ENCODE data around the gene E2F2.

Gene E2F2

DNA sequence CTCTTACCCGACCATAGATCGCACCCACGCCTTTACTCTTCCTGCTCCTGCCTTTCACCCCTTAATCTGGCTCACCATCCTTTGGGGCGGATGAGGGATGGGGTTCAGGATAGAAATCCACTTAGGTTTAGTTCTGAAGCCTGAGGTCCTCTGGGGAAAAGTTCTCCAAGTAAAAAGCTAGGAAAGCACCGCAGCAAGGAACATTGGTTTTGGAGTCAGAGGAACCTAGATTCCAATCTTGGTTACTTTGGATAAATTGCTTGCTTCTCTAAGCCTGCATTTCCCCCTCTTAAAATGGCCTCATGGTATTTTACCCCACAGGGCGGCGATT, 46.1 kb downstream of the E2F2 start:
- H3K27me3 ChIP-seq (ENCODE audit: control insufficient read depth in 1 of 2, insufficient read depth in 2 of 2, low read length in 2 of 2): no peaks in the 10 kb centered on the region
- no peaks in the 10 kb centered on the region for H3K9me3 ChIP-seq (ENCODE audit: low read length)
- H3K27ac ChIP-seq (ENCODE audit: low read depth, low read length): no peak overlapping the region
- H3K9ac ChIP-seq (ENCODE audit: low read length): no peak overlapping the region
- H3K36me3 ChIP-seq (ENCODE audit: insufficient read depth, low read length): no peaks in the 10 kb centered on the region
- H3K4me3 ChIP-seq (ENCODE audit: low read depth in 1 of 2, low read length in 2 of 2): peak overlapping the region; percentile 53 to 89
- H3K4me1 ChIP-seq (ENCODE audit: insufficient read depth, low read length): peaks cover 16% of the 10 kb centered on the region

- H3K9me3 ChIP-seq (ENCODE audit: low read length): no peaks in the 10 kb centered on the region
- H3K27me3 ChIP-seq (ENCODE audit: control insufficient read depth in 1 of 2, insufficient read depth in 2 of 2, low read length in 2 of 2): no peaks in the 10 kb centered on the region
- no peaks in the 10 kb centered on the region for H3K36me3 ChIP-seq (ENCODE audit: insufficient read depth, low read length)
- no peak overlapping the region for H3K9ac ChIP-seq (ENCODE audit: low read length)
- peaks cover 16% of the 10 kb centered on the region for H3K4me1 ChIP-seq (ENCODE audit: insufficient read depth, low read length)
- H3K27ac ChIP-seq (ENCODE audit: low read depth, low read length): no peak overlapping the region
- H3K4me3 ChIP-seq (ENCODE audit: low read depth in 1 of 2, low read length in 2 of 2): peak overlapping the region; percentile 53 to 89
Measured at GRCh38 chr1:23484253-23485001, 46.6 kb downstream of the E2F2 start.

DNA sequence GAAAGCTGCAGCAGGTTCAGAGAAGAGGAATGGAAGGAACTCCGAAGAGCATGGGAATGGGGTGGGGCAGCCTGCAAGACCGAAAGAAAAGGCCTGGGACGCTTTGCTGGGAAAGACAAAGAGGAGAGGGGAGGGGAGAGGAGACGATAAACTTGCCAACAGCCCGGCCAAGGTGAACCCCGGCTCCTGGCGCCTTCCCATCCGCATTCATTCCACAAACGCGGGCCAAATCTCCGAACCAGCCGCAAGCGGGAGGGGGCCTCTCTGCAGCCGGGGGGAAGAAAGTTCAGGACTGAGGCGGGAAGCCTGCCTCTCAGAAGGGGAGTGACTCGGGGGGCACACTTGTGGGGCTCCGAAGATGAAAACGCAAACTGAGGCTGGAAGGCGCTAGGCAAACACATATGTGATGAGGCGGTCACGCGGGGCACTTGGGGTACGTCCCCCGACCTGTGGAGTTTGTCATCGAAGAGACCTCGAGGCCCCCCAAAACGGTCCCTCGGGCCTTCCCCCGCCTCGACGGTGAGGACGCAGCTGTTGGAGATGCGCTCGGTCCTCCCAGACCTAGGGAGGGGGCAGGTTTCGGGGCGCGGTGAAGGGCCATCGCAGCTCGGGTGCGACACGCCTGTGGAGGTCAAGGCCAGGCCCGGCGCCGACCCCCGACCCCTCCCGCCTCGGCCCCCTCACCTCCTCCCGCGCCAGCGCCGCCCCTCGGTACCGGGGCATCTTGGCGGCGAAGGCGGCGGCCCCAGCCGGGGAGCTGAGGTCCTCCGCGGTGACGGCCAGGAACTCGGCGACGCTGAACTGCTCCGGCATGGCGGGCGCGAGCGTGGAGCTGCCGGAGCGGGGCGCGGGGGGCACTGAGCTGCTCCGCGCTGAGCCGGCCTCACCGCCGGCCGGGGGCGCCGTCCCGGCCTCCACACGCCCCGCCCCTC, 47.4 kb downstream of the E2F2 start, which contains the start of gene ASAP3:
Gene ASAP3 (minus strand): TSS at position 859 of the 932 bp plus-strand sequence. CDS start 46 bp downstream, at position 813.
- Histone ChIP-seq H3K4me3 (ENCODE audit: low read depth in 1 of 2, low read length in 2 of 2) (peak within 1 kb of the TSS; percentile 77 to 89), H3K9me3 (ENCODE audit: low read length) (no peaks in the 10 kb centered on the region), H3K36me3 (ENCODE audit: insufficient read depth, low read length) (no peaks in the 10 kb centered on the region), H3K27ac (ENCODE audit: low read depth, low read length) (peak within 1 kb of the TSS; percentile 68), H3K27me3 (ENCODE audit: control insufficient read depth in 1 of 2, insufficient read depth in 2 of 2, low read length in 2 of 2) (no peaks in the 10 kb centered on the region), H3K9ac (ENCODE audit: low read length) (peak within 1 kb of the TSS; percentile 11), H3K4me1 (ENCODE audit: insufficient read depth, low read length) (peaks cover 16% of the 10 kb centered on the region)

DNA sequence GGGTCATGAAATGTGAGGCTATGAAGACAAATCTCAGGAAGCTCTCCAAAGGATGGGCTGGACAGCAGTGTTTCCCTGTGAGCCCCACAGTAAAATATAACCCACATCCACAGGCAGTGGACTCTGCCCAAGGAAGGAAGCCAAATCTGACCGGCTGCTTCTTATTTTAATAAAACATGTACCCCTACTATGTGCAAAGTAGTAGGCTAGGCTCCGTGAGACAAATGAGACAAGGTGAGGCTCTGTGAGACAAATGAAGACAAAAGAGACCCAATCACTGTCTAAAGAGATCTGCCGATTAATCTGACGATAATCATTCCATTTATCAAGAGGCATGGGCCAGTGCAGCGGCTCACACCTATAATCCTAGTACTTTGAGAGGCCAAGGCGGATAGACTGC, 49.1 kb downstream of the E2F2 start:
- H3K9ac ChIP-seq (ENCODE audit: low read length): no peak overlapping the region
- no peaks in the 10 kb centered on the region for H3K27me3 ChIP-seq (ENCODE audit: control insufficient read depth in 1 of 2, insufficient read depth in 2 of 2, low read length in 2 of 2)
- peaks cover 16% of the 10 kb centered on the region for H3K4me1 ChIP-seq (ENCODE audit: insufficient read depth, low read length)
- no peak overlapping the region for H3K4me3 ChIP-seq (ENCODE audit: low read depth in 1 of 2, low read length in 2 of 2)
- no peaks in the 10 kb centered on the region for H3K36me3 ChIP-seq (ENCODE audit: insufficient read depth, low read length)
- no peaks in the 10 kb centered on the region for H3K9me3 ChIP-seq (ENCODE audit: low read length)
- no peak overlapping the region for H3K27ac ChIP-seq (ENCODE audit: low read depth, low read length)

GRCh38 chr1:23481026-23481597, 49.9 kb downstream of the E2F2 start:
- H3K27me3 ChIP-seq (ENCODE audit: control insufficient read depth in 1 of 2, insufficient read depth in 2 of 2, low read length in 2 of 2): no peaks in the 10 kb centered on the region
- no peaks in the 10 kb centered on the region for H3K36me3 ChIP-seq (ENCODE audit: insufficient read depth, low read length)
- no peaks in the 10 kb centered on the region for H3K9me3 ChIP-seq (ENCODE audit: low read length)
- H3K4me1 ChIP-seq (ENCODE audit: insufficient read depth, low read length): peaks cover 16% of the 10 kb centered on the region
- H3K4me3 ChIP-seq (ENCODE audit: low read depth in 1 of 2, low read length in 2 of 2): no peak overlapping the region
- no peak overlapping the region for H3K27ac ChIP-seq (ENCODE audit: low read depth, low read length)
- no peak overlapping the region for H3K9ac ChIP-seq (ENCODE audit: low read length)

GRCh38 chr1:23480187-23481025, 50.6 kb downstream of the E2F2 start:
- no peaks in the 10 kb centered on the region for H3K36me3 ChIP-seq (ENCODE audit: insufficient read depth, low read length)
- H3K9me3 ChIP-seq (ENCODE audit: low read length): no peaks in the 10 kb centered on the region
- H3K4me1 ChIP-seq (ENCODE audit: insufficient read depth, low read length): peaks cover 19% of the 10 kb centered on the region
- no peak overlapping the region for H3K9ac ChIP-seq (ENCODE audit: low read length)
- H3K27me3 ChIP-seq (ENCODE audit: control insufficient read depth in 1 of 2, insufficient read depth in 2 of 2, low read length in 2 of 2): no peaks in the 10 kb centered on the region
- H3K4me3 ChIP-seq (ENCODE audit: low read depth in 1 of 2, low read length in 2 of 2): no peak overlapping the region
- H3K27ac ChIP-seq (ENCODE audit: low read depth, low read length): no peak overlapping the region

DNA sequence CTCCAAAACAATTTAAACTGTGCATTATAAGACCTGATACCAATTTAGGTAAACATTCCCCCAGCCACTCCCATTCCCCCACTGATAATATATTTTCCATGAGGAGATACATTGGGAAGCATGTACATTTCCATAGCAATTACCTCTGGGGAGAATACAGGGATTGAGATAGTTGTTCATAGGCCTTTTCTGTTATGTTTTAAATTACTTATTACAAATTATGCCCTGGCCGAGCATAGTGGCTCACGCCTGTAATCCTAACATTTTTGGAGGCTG, 51.4 kb downstream of the E2F2 start:
- no peak overlapping the region for H3K9ac ChIP-seq (ENCODE audit: low read length)
- no peak overlapping the region for H3K4me3 ChIP-seq (ENCODE audit: low read depth in 1 of 2, low read length in 2 of 2)
- peaks cover 20% of the 10 kb centered on the region for H3K4me1 ChIP-seq (ENCODE audit: insufficient read depth, low read length)
- H3K36me3 ChIP-seq (ENCODE audit: insufficient read depth, low read length): no peaks in the 10 kb centered on the region
- H3K27me3 ChIP-seq (ENCODE audit: control insufficient read depth in 1 of 2, insufficient read depth in 2 of 2, low read length in 2 of 2): no peaks in the 10 kb centered on the region
- H3K27ac ChIP-seq (ENCODE audit: low read depth, low read length): no peak overlapping the region
- H3K9me3 ChIP-seq (ENCODE audit: low read length): no peaks in the 10 kb centered on the region

DNA sequence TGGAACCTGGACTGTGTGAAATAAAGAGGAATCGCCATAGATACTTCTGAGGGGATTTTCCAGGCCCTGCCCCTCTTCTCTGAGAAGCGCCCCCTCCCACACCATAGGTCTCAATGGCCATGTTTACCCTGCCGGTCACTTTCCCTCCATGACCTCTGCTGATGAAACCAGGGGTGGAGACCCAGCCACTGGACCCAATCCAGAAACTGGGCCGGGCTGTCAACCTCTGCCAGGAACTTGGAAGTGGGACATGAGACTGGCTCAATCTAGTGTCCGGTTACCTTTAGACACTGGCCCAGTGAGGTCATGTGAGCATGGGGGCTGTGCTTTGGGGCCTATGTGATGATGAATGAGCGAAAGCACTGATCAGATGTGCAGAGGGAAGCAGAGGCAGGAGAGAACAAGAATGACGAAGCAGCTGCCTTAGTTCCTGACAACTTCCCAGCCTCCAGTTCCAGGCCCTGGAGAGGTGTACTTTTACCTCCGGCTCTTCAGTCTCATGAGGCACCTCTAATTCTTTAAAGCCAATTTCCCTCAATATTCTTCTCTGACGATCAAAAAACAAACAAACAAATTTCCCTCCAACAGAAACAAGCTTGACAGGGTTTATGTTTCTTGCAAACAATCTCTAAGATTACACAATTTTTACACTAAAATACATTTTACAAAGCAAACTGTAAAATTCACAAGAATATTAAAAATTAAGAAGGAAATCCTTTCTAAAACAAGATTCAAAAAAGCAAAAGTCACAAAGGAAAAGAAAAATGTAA, 52.0 kb downstream of the E2F2 start:
- Histone ChIP-seq H3K4me1 (ENCODE audit: insufficient read depth, low read length) (peaks cover 20% of the 10 kb centered on the region), H3K9me3 (ENCODE audit: low read length) (no peaks in the 10 kb centered on the region), H3K9ac (ENCODE audit: low read length) (no peak overlapping the region), H3K27ac (ENCODE audit: low read depth, low read length) (no peak overlapping the region), H3K36me3 (ENCODE audit: insufficient read depth, low read length) (no peaks in the 10 kb centered on the region), H3K27me3 (ENCODE audit: control insufficient read depth in 1 of 2, insufficient read depth in 2 of 2, low read length in 2 of 2) (no peaks in the 10 kb centered on the region), H3K4me3 (ENCODE audit: low read depth in 1 of 2, low read length in 2 of 2) (no peak overlapping the region)

DNA sequence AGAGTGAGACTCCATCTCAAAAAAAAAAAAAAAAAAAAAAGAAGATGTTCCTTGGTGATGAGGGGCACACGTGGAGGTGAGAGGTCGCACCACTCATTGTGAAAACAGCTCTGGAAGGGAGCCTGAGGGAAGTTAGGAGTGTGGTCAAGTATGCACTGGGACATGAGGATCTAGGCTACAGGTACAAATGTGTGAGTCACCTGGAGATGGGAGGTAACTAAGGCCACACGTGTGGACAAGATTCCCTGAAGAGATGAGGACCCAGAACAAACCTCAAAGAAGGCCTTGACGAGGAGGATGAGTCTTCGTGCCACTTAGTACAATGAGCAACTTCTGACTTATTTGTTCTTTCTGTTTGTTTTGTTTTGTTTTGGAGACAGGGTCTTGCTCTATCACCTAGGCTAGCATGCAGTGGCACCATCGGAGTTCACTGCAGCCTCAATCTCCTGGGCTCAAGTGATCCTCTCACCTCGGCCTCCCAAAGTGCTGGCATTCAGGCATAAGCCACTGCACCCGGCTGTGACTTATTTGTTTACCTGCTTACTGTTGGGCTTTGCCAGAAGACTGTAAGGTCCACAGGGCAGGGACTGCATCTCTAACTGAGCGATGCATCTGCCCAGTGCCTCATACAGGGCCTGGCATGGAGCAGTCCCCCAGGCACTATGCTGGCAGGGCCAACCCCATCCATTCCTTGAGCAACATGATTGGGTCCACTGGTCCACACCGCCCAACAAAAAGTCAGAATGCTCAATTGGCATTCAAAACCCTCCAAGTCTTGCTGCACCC, 53.5 kb downstream of the E2F2 start:
- Histone ChIP-seq H3K27ac (ENCODE audit: low read depth, low read length) (no peak overlapping the region), H3K4me1 (ENCODE audit: insufficient read depth, low read length) (peaks cover 20% of the 10 kb centered on the region), H3K9ac (ENCODE audit: low read length) (no peak overlapping the region), H3K36me3 (ENCODE audit: insufficient read depth, low read length) (no peaks in the 10 kb centered on the region), H3K27me3 (ENCODE audit: control insufficient read depth in 1 of 2, insufficient read depth in 2 of 2, low read length in 2 of 2) (no peaks in the 10 kb centered on the region), H3K4me3 (ENCODE audit: low read depth in 1 of 2, low read length in 2 of 2) (no peak overlapping the region), H3K9me3 (ENCODE audit: low read length) (no peaks in the 10 kb centered on the region)

DNA sequence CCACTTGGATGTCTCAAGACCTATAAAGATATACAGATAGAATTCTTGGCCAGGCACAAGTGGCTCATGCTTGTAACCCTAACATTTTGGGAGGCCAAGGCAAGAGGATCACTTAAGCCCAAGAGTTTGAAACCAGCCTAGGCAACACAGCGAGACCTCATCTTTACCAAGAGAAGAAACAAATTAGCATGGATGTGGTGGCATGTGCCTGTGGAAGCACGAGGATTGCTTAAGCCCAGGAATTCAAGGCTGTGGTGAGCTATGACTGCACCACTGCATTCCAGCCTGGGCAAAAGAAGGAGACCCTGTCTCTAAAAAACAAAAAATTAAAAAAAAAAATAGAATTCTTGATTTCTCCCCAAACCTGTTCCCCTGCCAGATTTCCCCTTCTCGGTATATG, 55.4 kb downstream of the E2F2 start:
- Histone ChIP-seq H3K9ac (ENCODE audit: low read length) (no peak overlapping the region), H3K4me1 (ENCODE audit: insufficient read depth, low read length) (peaks cover 13% of the 10 kb centered on the region), H3K36me3 (ENCODE audit: insufficient read depth, low read length) (no peaks in the 10 kb centered on the region), H3K4me3 (ENCODE audit: low read depth in 1 of 2, low read length in 2 of 2) (no peak overlapping the region), H3K27ac (ENCODE audit: low read depth, low read length) (no peak overlapping the region), H3K27me3 (ENCODE audit: control insufficient read depth in 1 of 2, insufficient read depth in 2 of 2, low read length in 2 of 2) (no peaks in the 10 kb centered on the region), H3K9me3 (ENCODE audit: low read length) (no peaks in the 10 kb centered on the region)
